ENCODE results near the gene COL6A1.
A peak's percentile ranks its signal among the peaks of the same experiment; 100 is the strongest.
"Not testable (repeated sequence)": the region's sequence is repeated elsewhere in the genome, so short reads cannot be mapped to it uniquely, and the experiment has no call there.

Gene COL6A1

DNA sequence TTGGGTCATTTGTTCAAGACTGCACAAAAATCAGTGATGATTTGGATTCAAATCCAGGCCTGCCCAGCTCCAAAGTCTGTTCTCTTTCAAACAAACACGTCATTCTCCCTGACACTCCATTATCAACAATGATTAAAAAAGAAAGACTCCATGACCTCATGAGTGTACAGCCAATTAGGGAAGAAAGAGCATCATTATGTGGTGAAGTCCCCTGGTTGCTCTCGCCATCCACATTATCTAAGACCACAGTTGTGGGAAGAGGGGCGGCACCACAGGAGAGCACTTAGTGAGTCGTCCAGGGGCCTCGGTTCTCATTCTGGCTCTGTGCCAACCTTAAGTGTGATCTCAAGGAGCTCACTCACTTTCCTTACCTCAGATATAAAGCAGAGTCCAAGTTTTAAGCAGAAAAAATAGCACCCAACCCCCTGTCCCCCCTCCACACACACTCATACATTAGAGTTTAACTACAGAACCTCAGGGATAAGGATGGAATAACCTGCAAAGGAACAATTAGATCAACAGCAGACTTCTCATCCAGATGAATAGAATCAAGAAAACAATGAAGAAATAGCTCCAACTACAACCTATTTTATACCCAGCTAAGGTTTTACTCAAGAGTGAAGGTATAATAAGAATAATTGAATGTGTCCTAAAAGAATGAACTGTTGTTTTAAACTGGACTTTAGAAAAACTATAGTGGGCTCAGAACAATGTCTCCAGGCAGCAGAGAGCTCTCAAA lies 47.8 kb downstream of the COL6A1 start:
- no peak for DNase-seq

DNA sequence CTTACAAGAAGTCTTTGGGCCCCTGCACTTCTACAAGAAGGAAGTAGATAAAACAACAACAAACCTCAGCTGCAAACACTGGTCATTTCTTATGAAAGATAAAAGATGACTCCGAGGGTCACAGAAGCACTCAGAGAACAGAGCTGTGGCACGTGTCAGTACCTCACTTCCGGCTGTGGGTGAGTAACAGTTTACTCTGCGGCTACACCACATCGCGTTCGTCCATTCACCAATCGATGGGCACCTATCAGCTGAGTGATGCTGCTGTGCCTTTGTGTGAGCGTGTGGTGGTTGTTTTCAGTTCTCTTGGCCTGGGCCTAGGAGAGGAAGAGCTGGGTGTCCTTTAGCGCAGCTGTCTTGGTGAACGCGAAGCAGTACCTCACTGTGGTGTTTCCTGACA lies 49.9 kb downstream of the COL6A1 start:
- DNase-seq = no peak

DNA sequence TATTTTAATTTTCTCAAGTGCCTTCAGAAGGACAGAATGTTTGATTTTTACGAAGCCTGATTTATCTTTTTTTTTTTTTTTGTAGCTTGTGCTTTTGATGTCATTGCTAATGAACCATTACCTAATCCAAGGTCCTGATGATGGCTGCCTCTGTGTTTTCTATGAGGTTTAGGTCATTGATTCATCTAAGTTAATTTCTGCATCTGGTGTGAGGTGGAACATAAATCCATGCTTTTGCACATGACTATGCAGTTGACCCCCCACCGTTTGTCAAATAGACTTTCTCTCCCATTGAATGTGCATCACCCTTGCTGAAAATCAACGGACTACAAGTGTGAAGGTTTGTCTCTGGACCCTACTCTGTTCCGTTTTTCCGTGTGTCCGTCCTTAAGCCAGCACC lies 50.5 kb downstream of the COL6A1 start:
- DNase-seq = no peak

- DNase-seq = no peak
Measured at GRCh38 chr21:46033410-46034400, 52.1 kb downstream of the COL6A1 start.

DNA sequence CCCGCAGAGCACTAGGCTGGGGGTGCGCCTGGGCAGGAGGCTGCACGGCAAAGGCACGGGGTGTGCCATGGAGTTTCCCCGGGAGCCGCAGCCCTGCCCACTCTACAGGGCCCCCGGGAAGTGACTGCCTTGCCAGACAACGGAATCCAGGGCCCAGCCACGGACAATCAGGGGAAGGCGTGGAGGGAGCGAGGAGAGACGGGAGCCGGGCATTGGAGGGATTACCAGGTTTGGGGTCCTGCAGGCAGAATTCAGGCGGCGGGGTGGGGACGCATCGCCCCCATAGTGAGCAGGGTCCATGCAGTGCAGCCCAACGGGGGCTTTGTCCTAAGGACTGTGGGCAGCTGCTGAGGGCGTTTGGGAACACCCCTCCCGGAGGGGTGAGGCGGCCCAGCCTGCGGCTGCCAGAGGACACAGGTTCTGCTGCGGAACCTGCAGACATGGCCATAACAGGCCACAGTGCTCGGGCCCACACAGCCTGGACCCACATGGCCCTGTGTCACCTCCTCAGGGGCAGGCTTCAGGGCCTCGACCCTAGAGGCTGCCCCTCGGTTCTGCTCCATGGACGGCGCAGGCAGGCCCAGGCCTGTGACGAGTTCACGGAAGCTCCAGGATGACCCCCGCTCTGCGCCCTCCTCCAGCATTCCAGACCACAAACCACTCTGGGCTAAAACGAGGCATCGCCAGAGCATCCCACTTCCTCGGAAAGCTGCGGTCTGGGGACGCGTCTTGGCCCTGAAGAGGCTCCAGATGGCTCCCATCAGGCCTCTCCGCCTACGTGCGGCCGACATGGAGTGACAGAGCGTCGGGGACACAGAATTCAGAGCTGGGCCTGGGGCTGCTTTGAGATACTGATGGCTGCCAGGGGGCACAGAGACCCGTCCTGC lies 54.5 kb downstream of the COL6A1 start:
- DNase-seq = peak; percentile 91

GRCh38 chr21:46036696-46037330 lies 55.2 kb downstream of the COL6A1 start:
- DNase-seq = no peak

DNA sequence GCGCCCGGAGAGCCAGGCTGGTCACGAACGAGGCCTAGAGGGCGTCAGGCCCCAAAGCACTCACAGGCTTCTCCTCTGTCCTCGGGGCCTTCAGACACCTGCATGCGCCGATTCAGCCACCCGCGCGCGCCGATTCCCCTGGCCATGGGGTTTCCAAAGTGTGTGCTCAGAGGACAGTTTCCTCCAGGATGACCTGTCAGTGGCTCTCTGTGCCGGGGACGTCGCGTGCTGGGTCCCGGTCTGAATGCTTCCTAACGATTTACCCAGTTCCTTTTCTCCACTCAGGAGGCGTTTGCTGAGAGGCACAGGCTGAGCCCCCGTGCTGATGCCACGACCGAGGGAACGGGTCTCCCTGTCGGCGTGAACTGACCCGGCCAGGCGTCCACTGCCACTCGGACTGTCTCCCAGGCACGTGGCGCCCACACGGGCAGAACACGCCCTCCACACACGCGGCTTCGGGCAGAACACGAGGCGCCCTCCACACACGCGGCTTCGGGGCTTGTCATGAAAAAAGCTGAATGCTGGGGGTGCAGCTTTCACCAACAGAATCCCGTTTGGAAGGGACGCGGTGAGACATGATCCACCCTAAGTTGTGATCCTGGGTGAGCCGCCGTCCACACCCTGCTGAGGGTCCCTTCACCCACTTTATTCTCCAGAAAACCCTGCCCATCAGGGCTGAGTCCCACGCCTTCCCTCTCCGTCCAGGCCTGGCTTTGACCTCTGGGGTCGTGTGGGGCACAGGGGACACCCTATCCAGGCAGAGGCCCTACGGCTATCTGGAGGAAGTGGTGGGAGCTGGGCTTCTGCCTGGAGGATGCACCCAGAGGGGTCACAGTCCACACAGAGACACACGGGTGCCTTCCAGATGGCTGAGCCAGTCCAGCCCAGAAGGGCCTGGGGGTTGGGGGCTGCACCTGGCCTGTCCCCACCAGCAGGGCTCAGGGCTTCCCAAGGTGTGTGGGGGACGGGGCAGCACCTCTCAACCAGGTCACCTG lies 56.1 kb downstream of the COL6A1 start:
- DNase-seq = no peak

DNA sequence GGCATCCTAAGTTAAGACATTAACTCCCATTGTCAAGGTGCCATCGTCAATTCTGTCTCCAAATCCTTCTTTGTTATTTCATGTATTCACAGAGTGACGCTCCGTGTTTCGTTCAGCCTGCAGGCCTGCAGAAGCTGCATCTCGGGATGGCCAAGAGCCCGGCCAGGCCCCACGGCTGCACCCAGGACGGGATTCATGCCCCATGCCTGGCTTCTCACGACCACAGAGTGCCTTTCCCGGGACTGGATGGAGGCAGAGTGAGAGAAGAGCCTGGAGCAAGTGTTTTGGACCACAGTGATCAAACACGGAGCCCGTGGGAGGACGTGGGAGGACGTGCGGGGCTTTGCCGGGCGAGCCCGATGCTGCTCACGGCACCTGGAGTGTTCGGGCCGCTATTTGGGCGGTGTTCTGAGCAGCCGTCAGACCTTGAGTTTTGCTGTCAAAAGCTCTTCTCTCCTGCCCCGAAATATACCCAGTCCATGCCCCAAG lies 56.8 kb downstream of the COL6A1 start:
- DNase-seq = no peak

- DNase-seq = peak; percentile 63
Measured at GRCh38 chr21:46038871-46039397, 57.4 kb downstream of the COL6A1 start.

- no peak for DNase-seq
Measured at GRCh38 chr21:46039891-46040660, 58.5 kb downstream of the COL6A1 start.

- no peak for DNase-seq
Measured at GRCh38 chr21:46040707-46041106, 59.1 kb downstream of the COL6A1 start.

- DNase-seq = no peak
Measured at GRCh38 chr21:46041183-46041582, 59.6 kb downstream of the COL6A1 start.

DNA sequence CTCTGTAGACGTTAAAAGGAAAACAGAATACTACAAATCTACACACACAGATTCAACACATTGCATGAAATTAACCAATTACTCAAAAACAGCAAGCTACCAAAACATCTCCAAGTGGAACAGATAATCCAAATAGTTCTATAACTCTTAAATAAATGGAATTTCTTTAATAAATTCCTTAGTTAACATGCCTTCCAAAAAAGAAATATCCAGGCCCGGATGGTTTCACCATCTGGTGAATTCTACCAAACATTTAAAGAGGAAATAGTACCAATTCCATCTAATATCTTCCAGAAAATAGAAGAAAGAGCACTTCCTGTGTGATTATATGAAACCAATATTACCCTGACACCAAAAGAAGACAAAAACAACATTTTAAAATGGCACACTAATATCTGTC lies 63.6 kb downstream of the COL6A1 start:
- no peak for DNase-seq

- DNase-seq = no peak
Measured at GRCh38 chr21:46046471-46046870, 64.9 kb downstream of the COL6A1 start.

GRCh38 chr21:46046906-46047305 lies 65.3 kb downstream of the COL6A1 start:
- DNase-seq = not testable (repeated sequence)

GRCh38 chr21:46048926-46049889 lies 67.6 kb downstream of the COL6A1 start:
- DNase-seq = peak; percentile 100

DNA sequence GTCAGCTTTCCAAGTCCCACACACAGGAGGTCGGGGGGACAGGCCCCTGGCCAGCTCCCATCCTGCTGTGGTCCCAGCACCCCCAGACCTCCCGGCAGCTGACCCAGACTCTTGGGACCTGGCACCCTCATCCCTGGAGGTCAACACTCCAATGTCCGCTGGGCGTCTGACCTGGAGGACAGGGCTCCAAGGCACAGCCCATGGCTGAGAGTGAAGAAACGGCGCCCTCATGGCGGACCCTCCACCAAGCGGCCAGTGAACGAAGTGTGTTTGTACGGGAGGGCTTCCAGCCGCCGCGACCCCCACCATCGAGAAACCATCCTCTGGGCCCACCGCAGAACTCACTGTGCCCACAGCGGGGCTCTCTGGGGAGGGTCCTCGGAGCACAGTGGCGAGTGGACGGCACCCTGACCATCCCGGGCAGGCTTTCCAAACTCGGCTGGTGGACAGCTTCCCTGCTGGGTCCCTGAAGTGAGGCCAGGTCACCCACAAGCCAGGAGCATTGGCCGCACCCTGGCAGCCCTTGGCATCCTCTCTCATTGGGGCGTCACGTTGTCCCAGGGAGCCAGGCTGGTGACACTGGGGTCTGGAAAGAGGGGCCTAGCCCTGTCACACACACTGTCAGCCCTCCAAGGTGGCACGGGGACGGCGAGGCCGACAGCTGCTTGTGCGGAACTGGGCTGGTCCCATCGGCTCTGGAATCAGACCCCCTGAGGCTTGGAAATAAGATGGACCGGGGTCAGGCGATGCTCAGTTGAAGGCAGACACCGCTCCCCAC lies 68.5 kb downstream of the COL6A1 start:
- no peak for DNase-seq
